OCI-LY3 (cell line): ENCODE results near the gene CYP2A7.
"Not testable (repeated sequence)": the region's sequence is repeated elsewhere in the genome, so short reads cannot be mapped to it uniquely, and the experiment has no call there.

Experiments
- CTCF ChIP-seq: fragments of 200-600, 300-600 bp; sonication (generic); IDR thresholded peaks from 2 replicates; pipeline ENCODE4 v1.5.1; 2014; ENCODE audit warnings: antibody characterized with exemption, low read length, low read depth
- EZH2phosphoT487 ChIP-seq: fragments of 200-600 bp; shearing (Covaris generic); IDR thresholded peaks from 2 replicates; pipeline ENCODE4 v1.6.1; 2018; ENCODE audit warnings: antibody characterized with exemption, mixed run types, low read depth

- TF ChIP-seq CTCF, EZH2phosphoT487: not testable (repeated sequence)
These were observed 2.3 kb upstream of the CYP2A7 start for GRCh38 chr19:40884187-40884931.
